Astrocyte of the cerebellum (primary cell): ENCODE measurements around the gene IQCE.

Source experiments
- DNase-seq: peaks from one replicate; pipeline ENCODE4 v3.0.0-alpha.2; 2011; ENCODE audit warnings: low read depth
- H3K4me3 ChIP-seq: 2 replicates; pipeline ENCODE4 v1.5.1; 2011; ENCODE audit warnings: mild to moderate bottlenecking, low read depth, low read length, moderate library complexity
- in situ Hi-C: cut with HindIII; loops from 2 replicates; pipeline ENCODE4 v1.10.0; 2017; ENCODE audit warnings: low sequenced_read_pairs
- TF ChIP-seq, protein P1 (sequence below): IDR thresholded peaks from 2 replicates; pipeline ENCODE4 v1.5.1; 2012; ENCODE audit warnings: low read length, low read depth, moderate library complexity, mild to moderate bottlenecking; ENCODE audit errors: missing control alignments

The IQCE gene

DNA sequence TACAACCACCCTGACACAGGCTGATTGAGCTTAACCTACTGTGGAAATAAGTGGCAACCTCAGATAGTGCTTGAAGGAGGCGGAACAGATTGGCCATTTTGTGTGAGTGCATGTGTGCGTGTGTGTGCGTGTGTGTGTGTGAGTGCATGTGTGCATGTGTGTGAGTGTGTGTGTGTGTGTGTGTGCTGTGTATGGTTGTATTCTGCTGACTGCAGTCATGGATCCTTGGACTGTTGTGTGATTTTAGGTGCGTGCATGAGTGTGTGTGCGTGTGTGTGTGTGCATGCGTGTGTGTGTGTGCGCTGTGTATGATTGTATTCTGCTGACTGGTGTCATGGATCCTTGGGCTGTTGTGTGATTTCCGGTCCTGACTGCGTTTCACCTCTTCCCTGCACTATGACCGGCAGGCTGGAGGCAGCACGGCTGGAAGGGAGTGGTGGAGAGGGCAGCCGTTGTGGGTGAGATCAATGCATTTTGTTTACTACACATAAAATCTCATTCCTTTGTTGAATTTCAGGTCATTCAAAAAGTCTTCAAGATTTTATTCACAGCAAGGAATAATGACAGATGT lies 6.3 kb downstream of the IQCE start:
- in situ Hi-C loops: loop anchor here (5.0 kb wide), 2 partner anchors 47 to 83 kb away; no protein-coding TSS in a partner anchor
- no peak overlapping the region for H3K4me3 ChIP-seq
- no peak for DNase-seq
- TF ChIP-seq, protein P1, sequence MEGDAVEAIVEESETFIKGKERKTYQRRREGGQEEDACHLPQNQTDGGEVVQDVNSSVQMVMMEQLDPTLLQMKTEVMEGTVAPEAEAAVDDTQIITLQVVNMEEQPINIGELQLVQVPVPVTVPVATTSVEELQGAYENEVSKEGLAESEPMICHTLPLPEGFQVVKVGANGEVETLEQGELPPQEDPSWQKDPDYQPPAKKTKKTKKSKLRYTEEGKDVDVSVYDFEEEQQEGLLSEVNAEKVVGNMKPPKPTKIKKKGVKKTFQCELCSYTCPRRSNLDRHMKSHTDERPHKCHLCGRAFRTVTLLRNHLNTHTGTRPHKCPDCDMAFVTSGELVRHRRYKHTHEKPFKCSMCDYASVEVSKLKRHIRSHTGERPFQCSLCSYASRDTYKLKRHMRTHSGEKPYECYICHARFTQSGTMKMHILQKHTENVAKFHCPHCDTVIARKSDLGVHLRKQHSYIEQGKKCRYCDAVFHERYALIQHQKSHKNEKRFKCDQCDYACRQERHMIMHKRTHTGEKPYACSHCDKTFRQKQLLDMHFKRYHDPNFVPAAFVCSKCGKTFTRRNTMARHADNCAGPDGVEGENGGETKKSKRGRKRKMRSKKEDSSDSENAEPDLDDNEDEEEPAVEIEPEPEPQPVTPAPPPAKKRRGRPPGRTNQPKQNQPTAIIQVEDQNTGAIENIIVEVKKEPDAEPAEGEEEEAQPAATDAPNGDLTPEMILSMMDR: no peak

DNA sequence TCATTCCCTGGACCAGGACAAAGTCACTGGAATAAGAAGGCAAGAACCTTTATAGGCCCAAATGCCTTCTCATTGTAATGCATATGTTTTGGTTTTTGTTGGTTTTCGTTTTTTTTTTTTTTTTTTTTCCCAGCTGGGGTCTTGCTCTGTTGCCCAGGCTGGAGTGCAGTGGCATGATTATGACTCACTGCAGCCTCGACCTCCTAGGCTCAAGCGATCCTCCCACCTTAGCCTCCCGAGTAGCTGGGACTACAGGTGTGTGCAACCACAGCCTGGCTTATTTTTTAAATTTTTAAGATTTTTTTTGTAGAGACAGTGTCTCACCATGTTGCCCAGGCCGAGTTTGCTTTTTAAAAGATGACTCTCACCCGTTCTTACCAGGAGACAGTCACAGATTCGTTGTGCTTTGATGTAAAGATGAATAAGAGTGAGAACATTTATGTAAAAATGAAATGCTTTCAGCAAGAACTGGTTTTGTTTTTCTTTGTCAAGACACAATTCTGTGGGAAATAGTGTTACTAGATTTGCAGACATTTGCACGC lies 7.6 kb downstream of the IQCE start:
- in situ Hi-C loops: loop anchor here (5.0 kb wide), 2 partner anchors 46 to 84 kb away; no protein-coding TSS in a partner anchor
- no peak for DNase-seq
- TF ChIP-seq, protein P1: no peak
- no peak overlapping the region for H3K4me3 ChIP-seq

DNA sequence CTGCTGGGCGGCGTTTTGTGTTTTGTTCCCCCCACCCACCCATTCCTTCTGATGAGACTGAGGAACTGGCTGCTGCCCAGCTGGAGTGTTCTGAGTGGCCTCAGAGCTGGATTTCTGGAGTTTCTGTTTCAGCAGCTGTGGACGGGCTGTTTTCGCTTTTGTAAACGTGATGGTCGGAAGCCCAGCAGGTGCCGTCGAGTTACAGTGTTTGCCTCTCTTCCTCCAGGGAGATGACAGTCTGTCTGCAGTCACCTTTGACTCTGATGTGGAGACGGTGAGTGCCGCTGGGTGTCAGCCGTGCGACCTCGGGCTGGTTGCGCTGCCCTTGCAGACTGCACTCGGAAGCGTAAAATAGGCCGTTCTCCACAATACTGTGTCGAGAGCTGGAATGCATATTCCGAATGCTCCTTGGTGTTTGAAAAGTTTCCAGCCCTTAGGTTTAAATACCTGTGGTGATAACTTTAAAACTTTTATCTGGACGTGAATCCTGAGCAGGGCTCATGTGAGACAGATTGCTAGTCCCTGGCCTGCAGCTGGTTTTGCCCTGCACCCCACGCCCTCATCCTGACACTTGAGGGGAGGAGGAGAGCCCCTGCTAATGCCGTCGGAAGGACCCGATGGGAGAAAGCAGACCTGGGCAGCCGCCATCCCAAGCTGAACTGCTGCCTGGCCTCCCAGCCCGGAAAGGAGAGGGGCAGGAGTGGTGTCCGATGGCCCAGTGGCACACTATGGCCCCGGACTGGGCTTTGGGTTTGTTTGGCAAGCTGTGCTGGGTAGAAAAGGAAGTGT lies 8.3 kb downstream of the IQCE start:
- TF ChIP-seq, protein P1: no peak
- DNase-seq: no peak
- H3K4me3 ChIP-seq: peak overlapping the region; percentile 1
- in situ Hi-C loops: loop anchor here (5.0 kb wide), 2 partner anchors 45 to 85 kb away; no protein-coding TSS in a partner anchor

DNA sequence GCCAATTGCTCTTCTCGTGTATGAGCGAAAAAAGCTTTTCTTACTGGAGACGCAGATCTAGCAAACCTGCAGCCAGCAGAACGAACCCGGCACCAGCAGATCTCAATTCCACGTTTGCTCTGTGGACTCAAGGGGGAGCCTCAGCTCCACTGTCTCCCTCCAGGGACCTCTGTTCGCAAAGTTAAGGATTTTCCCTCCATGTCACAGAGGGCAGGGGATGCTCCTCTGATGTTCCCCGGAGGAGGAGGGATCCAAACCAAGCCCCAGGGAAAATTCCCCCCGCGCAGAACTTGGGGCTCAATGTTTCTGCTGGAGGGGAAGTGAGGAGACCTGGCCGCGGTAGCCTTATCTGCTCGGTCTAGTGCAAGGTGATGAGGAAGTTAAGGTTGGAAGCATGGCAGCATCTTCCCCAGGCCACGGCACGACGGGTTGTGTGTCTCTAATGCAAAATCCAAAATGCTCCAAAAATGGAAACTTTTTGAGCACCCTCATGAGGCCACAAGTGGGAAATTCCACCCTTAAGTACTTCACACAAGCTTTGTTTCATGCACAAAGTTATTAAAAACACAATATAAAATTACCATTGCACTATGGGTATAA lies 9.0 kb downstream of the IQCE start:
- H3K4me3 ChIP-seq: no peak overlapping the region
- TF ChIP-seq, protein P1: peak; percentile 78
- in situ Hi-C loops: loop anchor here (5.0 kb wide), 2 partner anchors 45 to 85 kb away; no protein-coding TSS in a partner anchor
- DNase-seq: peak; percentile 33

DNA sequence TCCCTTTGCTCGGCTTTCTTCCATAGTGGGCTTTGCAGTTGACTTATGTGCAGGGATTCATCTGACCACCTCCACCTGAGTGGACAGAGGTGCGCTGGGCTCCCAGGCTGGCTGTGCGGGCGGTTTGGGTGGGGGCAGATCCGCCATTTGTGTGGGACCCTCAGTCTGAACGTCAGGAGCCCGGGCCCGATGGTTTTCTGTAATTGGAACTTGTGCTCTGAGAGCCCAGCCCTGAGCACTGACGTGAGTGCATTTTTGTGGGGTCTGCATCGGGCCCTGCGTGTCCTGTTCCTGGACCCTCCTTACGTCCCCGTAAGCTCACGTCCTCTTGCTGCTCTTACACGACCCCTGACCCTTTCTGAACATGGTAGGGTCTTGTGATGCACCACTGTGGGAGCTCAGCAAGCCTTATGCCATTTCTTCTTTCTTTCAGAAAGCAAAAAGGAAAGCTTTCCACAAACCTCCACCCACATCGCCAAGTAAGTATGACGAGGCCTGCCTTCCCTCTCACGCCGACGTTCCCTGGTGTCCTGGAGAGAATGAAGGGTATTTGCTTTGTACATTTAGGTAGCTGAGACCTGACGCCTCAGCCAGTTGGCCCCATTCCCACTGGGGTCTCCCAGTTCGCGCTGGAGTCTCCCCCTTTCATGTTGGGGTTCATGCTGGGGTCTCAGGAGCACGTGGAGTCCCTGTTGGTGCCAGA lies 9.9 kb downstream of the IQCE start:
- no peak for DNase-seq
- TF ChIP-seq, protein P1: no peak
- no peak overlapping the region for H3K4me3 ChIP-seq
- in situ Hi-C loops: loop anchor here (5.0 kb wide), 2 partner anchors 44 to 86 kb away; no protein-coding TSS in a partner anchor

DNA sequence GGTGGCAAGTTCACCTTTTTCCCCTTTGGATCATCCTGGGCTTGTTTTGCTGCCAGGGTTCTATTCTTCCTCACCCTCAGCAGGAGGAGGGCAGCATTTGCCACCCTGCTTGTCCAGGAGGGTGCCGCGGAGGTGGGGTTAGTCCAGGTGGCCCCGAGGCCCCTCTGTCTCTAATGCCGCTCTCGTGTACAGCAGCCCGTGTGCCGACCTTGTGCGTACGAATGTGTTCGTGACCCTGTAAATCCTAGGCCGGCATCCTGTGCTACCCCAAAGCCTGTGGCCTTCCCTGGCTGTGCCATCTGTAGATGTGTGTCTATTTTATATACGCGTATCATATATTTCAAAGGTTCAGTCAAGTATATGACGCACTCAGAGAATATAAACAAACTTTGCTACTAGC lies 10.6 kb downstream of the IQCE start:
- TF ChIP-seq, protein P1: no peak
- in situ Hi-C loops: loop anchor here (5.0 kb wide), 2 partner anchors 43 to 87 kb away; no protein-coding TSS in a partner anchor
- no peak overlapping the region for H3K4me3 ChIP-seq
- DNase-seq: no peak
